ENCODE data around the gene PLCB1.

GRCh38 chr20:8790442-8791074 lies 658.5 kb downstream of the PLCB1 start:
- TF ChIP-seq POLR2A (IDR thresholded peaks at IDR 0.05; ENCODE audit: low read length) (no peak), GATA1 (IDR thresholded peaks at IDR 0.05; ENCODE audit: low read depth, low read length) (no peak)
